Measurements from ENCODE around the gene RMND5B. TPM values are rescaled to one million over a fixed set of nuclear protein-coding genes. Genes with fewer than 3 reads are reported as not detected.
"Not testable (repeated sequence)": the region's sequence is repeated elsewhere in the genome, so short reads cannot be mapped to it uniquely, and the experiment has no call there.

Gene RMND5B
- total RNA-seq, 1 donor from 2014 or later: 20.8 TPM

GRCh38 chr5:178162481-178162880 is 31.7 kb downstream of the RMND5B start:
- no peak for DNase-seq (ENCODE audit: low spot score in 2 of 2)
- FAIRE-seq: no peak

- FAIRE-seq (no peak), DNase-seq (ENCODE audit: low spot score in 2 of 2) (peak; percentile 84 to 94)
Observed at GRCh38 chr5:178163772-178164735, 33.2 kb downstream of the RMND5B start.

GRCh38 chr5:178165581-178165980 is 34.8 kb downstream of the RMND5B start:
- FAIRE-seq: no peak
- no peak for DNase-seq (ENCODE audit: low spot score in 2 of 2)

- DNase-seq (ENCODE audit: low spot score in 2 of 2): no peak
- no peak for FAIRE-seq
Observed at GRCh38 chr5:178170455-178170854, 39.6 kb downstream of the RMND5B start.

GRCh38 chr5:178174456-178174855 is 43.6 kb downstream of the RMND5B start:
- no peak for FAIRE-seq
- DNase-seq (ENCODE audit: low spot score in 2 of 2): no peak

GRCh38 chr5:178176791-178177190 is 46.0 kb downstream of the RMND5B start:
- DNase-seq (ENCODE audit: low spot score in 2 of 2) (no peak), FAIRE-seq (no peak)

- DNase-seq (ENCODE audit: low spot score in 2 of 2) (no peak), FAIRE-seq (no peak)
Observed at GRCh38 chr5:178177569-178177968, 46.8 kb downstream of the RMND5B start.

- FAIRE-seq (no peak), DNase-seq (ENCODE audit: low spot score in 2 of 2) (no peak)
Observed at GRCh38 chr5:178180141-178180863, 49.5 kb downstream of the RMND5B start.

GRCh38 chr5:178182158-178182876 is 51.5 kb downstream of the RMND5B start:
- DNase-seq (ENCODE audit: low spot score in 2 of 2): no peak
- FAIRE-seq: no peak

- FAIRE-seq (no peak), DNase-seq (ENCODE audit: low spot score in 2 of 2) (no peak)
Observed at GRCh38 chr5:178186427-178186826, 55.6 kb downstream of the RMND5B start.

GRCh38 chr5:178187014-178187413 is 56.2 kb downstream of the RMND5B start, which contains the start of gene GMCL2:
GMCL2 (minus strand) TSS chr5:178187371; CDS start chr5:178187299, 72 bp downstream.
- FAIRE-seq (no peak), DNase-seq (ENCODE audit: low spot score in 2 of 2) (no peak)

- DNase-seq (ENCODE audit: low spot score in 2 of 2) (no peak), FAIRE-seq (no peak)
Observed at GRCh38 chr5:178189433-178189832, 58.6 kb downstream of the RMND5B start.

- DNase-seq (ENCODE audit: low spot score in 2 of 2): no peak
- no peak for FAIRE-seq
Observed at GRCh38 chr5:178191661-178192060, 60.8 kb downstream of the RMND5B start.

GRCh38 chr5:178192244-178192643 is 61.4 kb downstream of the RMND5B start:
- DNase-seq (ENCODE audit: low spot score in 2 of 2) (no peak), FAIRE-seq (no peak)

GRCh38 chr5:178192787-178193186 is 62.0 kb downstream of the RMND5B start:
- no peak for DNase-seq (ENCODE audit: low spot score in 2 of 2)
- FAIRE-seq: no peak

GRCh38 chr5:178193251-178193809 is 62.5 kb downstream of the RMND5B start:
- no peak for DNase-seq (ENCODE audit: low spot score in 2 of 2)
- FAIRE-seq: no peak

- DNase-seq (ENCODE audit: low spot score in 2 of 2) (no peak), FAIRE-seq (no peak)
Observed at GRCh38 chr5:178194026-178194425, 63.2 kb downstream of the RMND5B start.

- no peak for DNase-seq (ENCODE audit: low spot score in 2 of 2)
- FAIRE-seq: no peak
Observed at GRCh38 chr5:178196281-178196812, 65.5 kb downstream of the RMND5B start.

GRCh38 chr5:178196986-178197385 is 66.2 kb downstream of the RMND5B start:
- no peak for FAIRE-seq
- DNase-seq (ENCODE audit: low spot score in 2 of 2): no peak

- not testable (repeated sequence) for FAIRE-seq; DNase-seq (ENCODE audit: low spot score in 2 of 2)
Observed at GRCh38 chr5:178198151-178198550, 67.3 kb downstream of the RMND5B start.
